ENCODE measurements around the gene VSX1.

- TF ChIP-seq CTCF (conservative IDR thresholded peaks at IDR 0.05 in 1 of 2, IDR thresholded peaks at IDR 0.05 in 1 of 2; ENCODE audit: low read depth in 1 of 2, low read length in 2 of 2) (no peak), EZH2 (IDR thresholded peaks at IDR 0.05; ENCODE audit: low read length, missing control alignments) (no peak)
These were observed 46.0 kb downstream of the VSX1 start for GRCh38 chr20:25035921-25036320.
